Fibroblast of skin of right biceps (primary cell): ENCODE data around the gene PCCB.

Experiments used
- DNase-seq: peaks from one replicate; pipeline ENCODE4 v3.0.0-alpha.2; 2013

Gene PCCB

GRCh38 chr3:136250059-136250902, at the start of gene PCCB:
Gene PCCB, plus strand, starts transcription at chr3:136250340. Its CDS starts 36 bp downstream, at chr3:136250376.
- peak; percentile 91 for DNase-seq

GRCh38 chr3:136207489-136208115, 42.5 kb upstream of the PCCB start:
- DNase-seq = peak; percentile 14

GRCh38 chr3:136209921-136210320, 40.2 kb upstream of the PCCB start:
- peak; percentile 72 for DNase-seq

GRCh38 chr3:136211547-136211946, 38.6 kb upstream of the PCCB start:
- DNase-seq = no peak

GRCh38 chr3:136222746-136223145, 27.4 kb upstream of the PCCB start:
- peak; percentile 3 for DNase-seq

GRCh38 chr3:136232413-136232812, 17.7 kb upstream of the PCCB start:
- no peak for DNase-seq

- no peak for DNase-seq
Measured at GRCh38 chr3:136235545-136235944, 14.6 kb upstream of the PCCB start.

- DNase-seq = no peak
Measured at GRCh38 chr3:136236109-136236508, 14.0 kb upstream of the PCCB start.

GRCh38 chr3:136237103-136237502, 13.0 kb upstream of the PCCB start:
- DNase-seq = no peak

- DNase-seq = no peak
Measured at GRCh38 chr3:136237961-136238649, 12.0 kb upstream of the PCCB start.

DNA sequence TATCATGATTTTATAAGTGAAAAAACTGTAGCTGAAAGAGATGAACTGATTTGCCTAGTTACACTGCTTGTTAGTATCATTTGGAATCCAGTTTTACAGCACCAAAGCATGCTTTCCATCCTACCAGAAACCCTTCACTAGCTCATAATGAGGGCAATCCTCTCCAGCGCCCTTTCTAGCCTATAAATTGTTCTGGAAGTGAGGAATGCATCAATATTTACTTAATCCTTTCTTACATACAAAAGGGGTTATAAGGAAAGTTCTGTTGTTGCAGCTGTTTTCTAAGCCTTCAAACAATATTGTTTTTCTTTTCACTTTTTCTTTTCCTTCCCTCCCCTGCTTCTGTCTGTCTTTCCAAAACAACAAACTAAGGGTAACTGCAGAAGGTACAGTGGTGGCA, 11.0 kb upstream of the PCCB start:
- DNase-seq = no peak

- DNase-seq = no peak
Measured at GRCh38 chr3:136245691-136246090, 4.4 kb upstream of the PCCB start.

GRCh38 chr3:136247436-136247835, 2.7 kb upstream of the PCCB start:
- DNase-seq = no peak

GRCh38 chr3:136247855-136248590, 2.1 kb upstream of the PCCB start:
- no peak for DNase-seq

DNA sequence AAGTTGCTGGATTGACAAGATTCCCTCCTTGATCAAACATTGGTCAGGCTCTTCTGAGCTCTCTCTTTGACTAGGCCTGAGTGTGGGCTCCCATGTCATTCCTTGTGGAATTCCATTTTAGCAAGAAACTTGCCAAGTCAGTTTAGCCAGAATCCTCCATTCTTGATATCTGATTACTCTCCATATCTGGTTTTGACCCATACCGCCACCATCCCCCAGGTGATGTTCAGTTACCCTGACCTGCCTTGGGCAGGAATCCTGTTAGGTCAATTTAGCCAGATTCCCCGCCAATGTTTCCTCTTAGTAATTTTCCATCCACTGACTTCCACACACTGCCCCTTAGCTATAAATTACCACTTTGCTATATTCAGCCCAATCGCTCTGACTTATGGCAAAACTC, 1.0 kb upstream of the PCCB start:
- DNase-seq = no peak

DNA sequence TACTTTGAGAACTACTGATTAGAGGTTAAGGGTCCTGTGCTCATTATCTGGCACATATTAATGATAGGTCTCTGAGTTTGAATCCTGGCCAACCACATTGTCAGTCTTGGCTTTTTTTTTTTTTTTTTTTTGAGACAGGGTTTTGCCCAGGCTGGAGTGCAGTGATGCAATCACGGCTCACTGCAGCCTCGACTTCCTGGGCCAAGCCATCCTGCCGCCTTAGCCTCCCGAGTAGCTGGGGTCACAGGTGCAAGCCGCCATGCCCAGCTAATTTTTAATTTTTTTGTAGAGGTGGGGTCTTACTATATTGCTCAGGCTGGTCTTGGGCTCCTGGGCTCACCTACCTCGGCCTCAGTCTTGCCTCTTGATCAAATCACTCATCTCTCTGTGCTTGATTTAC, 547 bp upstream of the PCCB start:
- DNase-seq = no peak

- peak; percentile 44 for DNase-seq
Measured at GRCh38 chr3:136250903-136251460, 842 bp downstream of the PCCB start.

GRCh38 chr3:136251511-136251910, 1.4 kb downstream of the PCCB start:
- no peak for DNase-seq

DNA sequence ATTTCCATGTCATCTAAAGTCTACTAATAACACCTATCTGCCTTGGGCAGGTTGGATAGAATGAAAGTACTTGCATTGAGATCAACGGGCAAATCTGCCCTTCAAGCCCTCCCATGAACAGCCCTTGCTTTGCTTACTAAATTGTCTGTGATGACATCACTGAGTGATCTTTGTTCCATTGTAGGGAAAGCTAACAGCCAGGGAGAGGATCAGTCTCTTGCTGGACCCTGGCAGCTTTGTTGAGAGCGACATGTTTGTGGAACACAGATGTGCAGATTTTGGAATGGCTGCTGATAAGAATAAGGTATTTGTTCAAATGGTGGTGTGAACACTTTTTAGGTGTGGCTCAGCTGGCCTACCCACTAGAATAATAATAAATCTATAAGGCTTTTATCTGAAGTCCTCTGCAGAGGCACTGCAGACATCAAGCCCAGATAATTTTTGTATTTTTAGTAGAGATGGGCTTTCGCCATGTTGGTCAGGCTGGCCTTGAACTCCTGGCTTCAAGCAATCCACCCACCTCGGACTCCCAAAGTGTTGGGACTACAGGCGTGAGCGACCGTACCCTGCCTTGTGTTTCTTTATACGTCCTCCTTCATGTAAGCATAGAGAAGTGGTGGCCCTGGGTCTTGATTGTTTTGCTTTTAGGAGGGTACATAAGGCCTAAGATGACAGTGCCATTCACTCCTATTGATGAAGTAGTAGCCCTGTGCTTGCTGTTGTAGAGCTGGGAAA, 5.7 kb downstream of the PCCB start:
- DNase-seq = no peak

- DNase-seq = no peak
Measured at GRCh38 chr3:136258199-136258598, 8.1 kb downstream of the PCCB start.

DNA sequence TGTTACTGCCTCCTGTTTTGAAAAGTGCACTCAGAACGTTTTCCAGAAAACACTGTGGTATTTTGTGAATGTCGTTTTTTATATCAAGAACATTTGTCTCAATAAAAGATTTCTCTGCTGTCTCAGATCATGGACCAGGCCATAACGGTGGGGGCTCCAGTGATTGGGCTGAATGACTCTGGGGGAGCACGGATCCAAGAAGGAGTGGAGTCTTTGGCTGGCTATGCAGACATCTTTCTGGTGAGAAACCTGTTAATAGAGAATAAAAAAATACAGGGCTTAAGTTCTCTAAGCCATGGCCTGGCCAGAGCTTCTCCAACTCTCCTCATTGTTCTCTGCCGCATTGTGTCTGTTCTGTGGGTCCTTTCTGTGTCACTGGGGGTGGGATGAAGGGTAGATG, 11.7 kb downstream of the PCCB start:
- DNase-seq = no peak

DNA sequence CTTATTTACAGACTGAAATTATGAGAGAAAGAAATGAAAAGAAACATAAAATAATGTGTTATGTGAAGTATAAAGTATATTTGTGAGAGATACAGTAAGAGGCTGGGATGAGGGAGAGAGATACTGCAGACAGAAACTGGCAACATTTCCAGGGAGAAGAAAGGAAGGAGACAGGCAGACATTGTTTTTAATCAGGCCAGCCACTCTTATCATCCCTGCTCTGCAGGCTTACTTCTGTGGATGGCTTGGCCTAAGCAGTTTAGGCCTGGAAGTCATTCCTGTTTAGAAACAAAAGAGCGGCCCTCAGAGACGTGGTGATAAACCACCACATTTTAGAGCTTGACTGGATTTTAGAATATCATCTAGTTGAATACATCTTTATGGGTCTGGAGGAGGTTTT, 12.4 kb downstream of the PCCB start:
- DNase-seq = no peak
